Spinal cord (tissue), 10 donors: ENCODE data around the gene CDADC1. TPM values are rescaled to one million over a fixed set of nuclear protein-coding genes. Genes with fewer than 3 reads are reported as not detected.

ENCODE experiments used
- DNase-seq, 6 donors: peaks; one replicate each; pipeline versions ENCODE4 v3.0.0 to v3.0.0-alpha.2; 2013 to 2015; ENCODE audit warnings: low spot score in 6 of 6, low read depth in 4 of 6
- H3K27ac ChIP-seq: one replicate; pipeline ENCODE4 v1.5.1; 2013; ENCODE audit warnings: low read depth, low read length, control low read depth
- H3K27me3 ChIP-seq: one replicate; pipeline ENCODE4 v1.6.1; 2013; ENCODE audit warnings: low read length; ENCODE audit not compliant: control insufficient read depth, insufficient read depth
- H3K36me3 ChIP-seq: one replicate; pipeline ENCODE4 v1.6.1; 2013; ENCODE audit warnings: low read length; ENCODE audit not compliant: control insufficient read depth, insufficient read depth
- H3K4me1 ChIP-seq: one replicate; pipeline ENCODE4 v1.6.1; 2013; ENCODE audit warnings: low read length; ENCODE audit not compliant: control insufficient read depth, insufficient read depth
- H3K4me3 ChIP-seq: one replicate; pipeline ENCODE4 v1.5.1; 2013; ENCODE audit warnings: low read depth, low read length, control low read depth
- H3K9me3 ChIP-seq: one replicate; pipeline ENCODE4 v1.6.1; 2013; ENCODE audit warnings: low read length; ENCODE audit not compliant: control insufficient read depth, insufficient read depth
- WGBS: methylation state at CpG from one replicate; pipeline ENCODE4 v1.1.5; 2013; ENCODE audit warnings: missing lambda C conversion rate; ENCODE audit not compliant: insufficient coverage; 5-methylcytosine and 5-hydroxymethylcytosine counted together
- polyA plus RNA-seq, 2 donors: library from polyadenylated mRNA; unstranded; fragments of 120-200 nt; gene quantifications; one replicate each; pipeline ENCODE4 v1.2.1, GENCODE V29; 2013; ENCODE audit not compliant: insufficient read length in 2 of 2
- total RNA-seq, 2 donors: library from RNA; depleted of rRNA in 1 of 2; stranded (reverse); fragments of 120-200 nt in 1 of 2; fragments of >200 nt in 1 of 2; gene quantifications; one replicate each; pipeline versions ENCODE4 v1.2.3 to v1.2.4, GENCODE V29; 2013 to 2014
- donor health status: healthy.

The CDADC1 gene
- total and polyA plus RNA-seq, 4 donors: 11.1 to 20.1 (median 14.8) TPM

DNA sequence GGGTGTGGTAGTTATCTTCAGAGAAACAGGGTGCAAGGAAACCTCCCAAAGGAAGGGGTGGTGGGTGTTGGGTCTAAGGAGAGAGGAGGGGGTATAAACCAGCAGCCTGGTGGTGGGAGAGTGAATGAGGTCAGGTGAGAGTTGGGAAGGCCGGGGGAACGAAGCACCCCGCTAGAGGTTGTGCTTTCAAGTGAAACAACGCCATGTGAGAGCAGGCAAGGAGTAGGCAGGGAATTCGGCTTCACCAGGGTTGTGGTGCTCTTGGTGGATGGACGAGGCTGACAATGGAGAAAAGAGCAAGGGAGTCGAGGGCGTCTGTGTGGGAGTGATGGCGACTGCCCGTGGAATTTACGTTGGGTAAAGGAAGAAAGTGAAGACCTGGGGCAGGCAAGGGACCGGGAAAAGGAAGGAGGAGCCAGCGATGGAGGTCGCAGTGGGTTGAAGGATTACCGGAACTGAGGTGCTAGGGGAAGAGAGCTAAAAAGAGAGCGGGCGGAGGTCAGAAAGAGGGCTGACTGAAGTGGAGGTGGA lies 29.7 kb upstream of the CDADC1 start:
- DNase-seq: no peak
- peaks cover 53% of the 10 kb centered on the region for H3K27me3 ChIP-seq
- peaks cover 25% of the 10 kb centered on the region for H3K4me1 ChIP-seq

DNA sequence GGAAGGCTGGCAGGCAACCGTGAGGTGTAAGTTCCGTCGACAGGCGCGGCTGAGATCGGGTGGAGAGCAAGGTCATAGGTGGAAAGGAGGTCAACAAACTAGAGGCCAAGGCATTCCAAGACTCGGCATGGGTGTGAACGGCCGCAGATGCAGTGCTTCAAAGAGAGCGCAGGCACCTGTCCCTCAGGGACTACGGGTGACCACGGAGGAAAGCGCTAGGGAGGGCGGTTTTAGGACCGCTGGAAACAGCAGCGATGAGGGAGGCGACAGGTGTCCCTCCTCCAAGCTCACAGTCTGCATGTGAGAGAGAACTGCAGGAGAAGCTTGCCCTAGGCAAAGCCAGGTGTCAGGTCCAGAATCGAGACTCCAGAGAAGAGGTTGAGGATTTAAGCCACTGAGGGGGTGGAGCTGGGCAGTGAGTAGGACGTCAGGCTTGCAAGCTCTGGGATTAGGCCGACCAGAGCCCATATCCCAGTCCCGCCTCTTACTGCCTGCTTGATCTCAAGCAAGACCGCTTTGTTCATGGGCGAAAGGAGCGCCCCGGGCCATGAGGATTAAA lies 29.2 kb upstream of the CDADC1 start:
- Histone ChIP-seq H3K4me1 (peaks cover 25% of the 10 kb centered on the region), H3K36me3 (no peaks in the 10 kb centered on the region), H3K27me3 (peaks cover 56% of the 10 kb centered on the region), H3K9me3 (no peaks in the 10 kb centered on the region), H3K27ac (no peak overlapping the region), H3K4me3 (no peak overlapping the region)
- 11% methylated on average over 20 of the region's 25 CpGs for WGBS
- peak in 1 of 6 donors; percentile 9 for DNase-seq

More for the DNA sequence above, 29.7 kb upstream of the CDADC1 start:
- H3K4me3 ChIP-seq: no peak overlapping the region
- WGBS: 26% methylated on average over 17 of the region's 17 CpGs
- no peaks in the 10 kb centered on the region for H3K36me3 ChIP-seq
- H3K9me3 ChIP-seq: no peaks in the 10 kb centered on the region
- H3K27ac ChIP-seq: no peak overlapping the region

DNA sequence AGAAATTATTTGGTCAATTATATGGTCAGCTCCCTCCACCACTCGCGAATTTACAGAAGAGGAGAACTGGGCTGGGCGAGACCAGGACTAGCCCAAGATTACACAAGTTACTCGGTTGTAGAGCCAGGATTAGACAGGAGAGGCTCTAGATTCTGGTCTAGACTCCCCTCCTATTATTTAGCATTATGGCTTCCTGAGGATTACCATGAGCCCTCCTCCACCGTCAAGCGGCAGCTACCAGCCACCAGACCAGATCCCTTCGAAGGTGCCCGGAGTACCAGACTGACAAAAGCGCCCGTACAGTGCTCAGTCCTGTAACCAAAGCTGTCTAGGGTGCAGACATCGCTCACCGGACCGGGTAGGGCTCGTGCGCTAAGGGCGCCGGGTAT lies 28.1 kb upstream of the CDADC1 start:
- H3K36me3 ChIP-seq: no peaks in the 10 kb centered on the region
- no peak for DNase-seq
- peak overlapping the region; percentile 12 for H3K4me3 ChIP-seq
- H3K27ac ChIP-seq: no peak overlapping the region
- H3K27me3 ChIP-seq: peaks cover 61% of the 10 kb centered on the region
- peaks cover 24% of the 10 kb centered on the region for H3K4me1 ChIP-seq
- 9% methylated on average over 17 of the region's 17 CpGs for WGBS
- H3K9me3 ChIP-seq: no peaks in the 10 kb centered on the region

GRCh38 chr13:49220036-49220855 lies 27.5 kb upstream of the CDADC1 start, which contains the start of gene MLNR:
Gene MLNR (plus strand): TSS chr13:49220338. CDS start chr13:49220338, 0 bp downstream.
- peak in 2 of 6 donors; percentile 10 to 43 for DNase-seq
- Histone ChIP-seq H3K9me3 (no peaks in the 10 kb centered on the region), H3K36me3 (no peaks in the 10 kb centered on the region), H3K27ac (no peak within 1 kb of the TSS), H3K4me1 (peaks cover 18% of the 10 kb centered on the region), H3K4me3 (peak within 1 kb of the TSS; percentile 12), H3K27me3 (peaks cover 64% of the 10 kb centered on the region)
- 1% methylated on average over 111 of the region's 111 CpGs for WGBS

- H3K36me3 ChIP-seq: no peaks in the 10 kb centered on the region
- no peak overlapping the region for H3K4me3 ChIP-seq
- WGBS: 2% methylated on average over 69 of the region's 73 CpGs
- H3K27me3 ChIP-seq: peaks cover 64% of the 10 kb centered on the region
- no peak overlapping the region for H3K27ac ChIP-seq
- DNase-seq: peak in 1 of 6 donors; percentile 18
- H3K9me3 ChIP-seq: no peaks in the 10 kb centered on the region
- peaks cover 17% of the 10 kb centered on the region for H3K4me1 ChIP-seq
These were observed 26.7 kb upstream of the CDADC1 start for GRCh38 chr13:49220856-49221589.

DNA sequence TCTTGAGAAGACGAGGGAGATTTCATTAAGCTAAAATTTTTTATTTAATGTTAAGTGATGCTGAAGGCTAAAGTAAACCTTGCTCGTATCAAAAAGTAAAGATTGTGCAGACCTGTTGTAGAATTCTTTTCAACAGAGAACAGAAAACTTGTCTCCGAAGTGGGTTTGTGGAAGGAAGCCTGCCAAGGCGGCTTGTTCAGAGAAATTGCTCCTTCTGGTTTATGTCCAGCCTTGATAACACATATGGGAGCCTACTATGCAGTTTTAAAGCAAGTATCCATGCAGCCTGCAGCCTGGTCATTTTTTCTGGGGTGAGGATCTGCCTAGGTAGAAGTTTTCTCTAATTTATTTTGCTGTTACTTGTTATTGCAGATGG lies 26.1 kb upstream of the CDADC1 start:
- no peak for DNase-seq
- no peaks in the 10 kb centered on the region for H3K9me3 ChIP-seq
- H3K27ac ChIP-seq: no peak overlapping the region
- no peaks in the 10 kb centered on the region for H3K36me3 ChIP-seq
- peaks cover 64% of the 10 kb centered on the region for H3K27me3 ChIP-seq
- no peak overlapping the region for H3K4me3 ChIP-seq
- WGBS: 72% methylated on average over 3 of the region's 4 CpGs
- H3K4me1 ChIP-seq: peaks cover 17% of the 10 kb centered on the region

DNA sequence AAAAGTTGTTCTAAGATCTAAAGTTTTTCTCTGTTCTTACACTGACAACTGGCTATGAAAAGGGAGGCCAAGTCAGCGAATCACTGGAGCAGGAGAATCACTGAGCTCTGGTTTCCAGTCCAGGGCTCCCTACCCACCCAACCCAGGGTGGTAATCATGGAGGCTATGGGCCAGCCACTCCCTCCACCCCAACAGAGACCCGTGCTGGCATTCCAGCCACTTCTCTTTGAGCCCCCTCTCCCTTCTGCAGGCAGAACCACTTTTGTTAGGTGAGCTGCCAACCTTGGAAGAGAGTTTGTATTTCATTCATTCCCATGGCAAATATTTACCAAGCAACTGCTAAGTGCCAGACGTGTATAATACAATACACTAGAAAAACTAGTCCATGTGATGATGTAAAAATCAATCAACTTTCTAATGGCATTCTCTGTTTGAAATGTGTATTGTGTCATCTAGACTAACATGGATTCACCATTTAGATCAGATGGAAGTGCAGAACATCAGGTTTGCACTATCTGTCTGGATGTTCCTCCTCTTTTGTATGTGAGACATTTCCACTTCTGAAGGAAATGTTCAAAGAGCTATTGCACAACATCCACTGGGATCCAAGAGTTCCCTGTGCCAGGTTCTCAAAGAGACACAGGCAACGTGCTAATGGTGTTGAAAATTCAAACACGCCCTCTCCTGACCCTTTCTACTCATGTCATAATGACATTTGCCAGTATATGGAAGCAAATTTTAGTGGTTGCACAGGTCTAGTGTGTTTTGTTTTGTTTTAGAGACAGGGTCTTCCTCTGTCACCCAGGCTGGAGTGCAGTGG lies 22.3 kb upstream of the CDADC1 start:
- DNase-seq: no peak

DNA sequence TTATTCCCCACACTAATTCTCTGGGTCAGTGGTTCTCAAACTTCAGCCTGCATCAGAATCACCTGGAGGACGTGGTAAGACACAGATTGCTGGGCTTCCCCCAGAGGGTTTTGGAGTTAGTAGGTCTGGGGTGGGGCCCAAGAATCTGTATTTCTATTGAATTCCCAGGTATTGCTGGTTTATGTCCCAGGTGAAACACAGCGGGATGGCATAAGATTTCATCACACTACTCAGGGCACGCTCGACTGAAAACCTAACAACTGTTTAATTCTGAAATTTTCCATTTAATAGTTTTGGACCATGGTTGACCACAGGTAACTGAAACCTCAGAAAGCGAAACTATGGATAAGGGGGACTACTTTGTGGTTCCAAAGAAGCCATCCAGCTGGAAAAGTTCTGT lies 21.1 kb upstream of the CDADC1 start:
- Histone ChIP-seq H3K27ac (no peak overlapping the region), H3K36me3 (no peaks in the 10 kb centered on the region), H3K4me1 (no peaks in the 10 kb centered on the region), H3K9me3 (no peaks in the 10 kb centered on the region), H3K27me3 (peaks cover 24% of the 10 kb centered on the region), H3K4me3 (no peak overlapping the region)
- no peak for DNase-seq
- WGBS: no CpG with 5 or more reads among the region's 5 CpGs

More for the DNA sequence above, 22.3 kb upstream of the CDADC1 start:
- Histone ChIP-seq H3K27ac (no peak overlapping the region), H3K4me3 (no peak overlapping the region), H3K9me3 (no peaks in the 10 kb centered on the region), H3K36me3 (no peaks in the 10 kb centered on the region), H3K27me3 (peaks cover 34% of the 10 kb centered on the region), H3K4me1 (peaks cover 8% of the 10 kb centered on the region)
- WGBS: 20% methylated on average over 1 of the region's 5 CpGs

- no peaks in the 10 kb centered on the region for H3K9me3 ChIP-seq
- 100% methylated on average over 1 of the region's 3 CpGs for WGBS
- H3K27ac ChIP-seq: no peak overlapping the region
- H3K27me3 ChIP-seq: no peaks in the 10 kb centered on the region
- no peak for DNase-seq
- no peak overlapping the region for H3K4me3 ChIP-seq
- no peaks in the 10 kb centered on the region for H3K4me1 ChIP-seq
- H3K36me3 ChIP-seq: no peaks in the 10 kb centered on the region
These were observed 13.0 kb upstream of the CDADC1 start for GRCh38 chr13:49234741-49235140.
